Glutamatergic neuron (in vitro differentiated cells): ENCODE measurements around the gene LYPLA2. TPM values are rescaled to one million over a fixed set of nuclear protein-coding genes. Genes with fewer than 3 reads are reported as not detected.

Experiments
- DNase-seq: peaks from one replicate; pipeline ENCODE4 v3.0.0; 2022
- H3K27ac Mint-ChIP-seq: one replicate; pipeline ENCODE4 v1.8.0; 2020; ENCODE audit warnings: mild to moderate bottlenecking, mixed read lengths, inconsistent platforms; ENCODE audit not compliant: unreplicated experiment
- H3K27me3 Mint-ChIP-seq: one replicate; pipeline ENCODE4 v1.8.0; 2020; ENCODE audit warnings: mild to moderate bottlenecking, moderate library complexity, mixed read lengths, inconsistent platforms; ENCODE audit not compliant: unreplicated experiment
- H3K36me3 Mint-ChIP-seq: one replicate; pipeline ENCODE4 v1.8.0; 2020; ENCODE audit warnings: mild to moderate bottlenecking, mixed read lengths, inconsistent platforms; ENCODE audit not compliant: unreplicated experiment
- H3K4me1 Mint-ChIP-seq: one replicate; pipeline ENCODE4 v1.8.0; 2020; ENCODE audit warnings: mild to moderate bottlenecking, low read depth, mixed read lengths, inconsistent platforms; ENCODE audit not compliant: unreplicated experiment
- H3K4me3 Mint-ChIP-seq: one replicate; pipeline ENCODE4 v1.8.0; 2020; ENCODE audit warnings: mild to moderate bottlenecking, mixed read lengths, inconsistent platforms; ENCODE audit not compliant: unreplicated experiment
- H3K9me3 Mint-ChIP-seq: one replicate; pipeline ENCODE4 v1.8.0; 2020; ENCODE audit warnings: mild to moderate bottlenecking, moderate library complexity, mixed read lengths, inconsistent platforms; ENCODE audit not compliant: unreplicated experiment
- total RNA-seq: library from RNA; stranded (reverse); fragmentation: NEBNext Ultra II Directional; extraction: Animal tissue kit (Norgen Biotek cat#: 25700); gene quantifications from one replicate; pipeline ENCODE4 v1.2.1, GENCODE V29; 2021; ENCODE audit not compliant: unreplicated experiment
- TF ChIP-seq, protein P1 (sequence below): fragments of 200-600 bp; sonication (generic); IDR thresholded peaks from one replicate; pipeline ENCODE4 v1.5.0; 2021; ENCODE audit not compliant: partially characterized antibody, unreplicated experiment

Gene LYPLA2
- total RNA-seq, 1 donor from 2014 or later, result 191 TPM

DNA sequence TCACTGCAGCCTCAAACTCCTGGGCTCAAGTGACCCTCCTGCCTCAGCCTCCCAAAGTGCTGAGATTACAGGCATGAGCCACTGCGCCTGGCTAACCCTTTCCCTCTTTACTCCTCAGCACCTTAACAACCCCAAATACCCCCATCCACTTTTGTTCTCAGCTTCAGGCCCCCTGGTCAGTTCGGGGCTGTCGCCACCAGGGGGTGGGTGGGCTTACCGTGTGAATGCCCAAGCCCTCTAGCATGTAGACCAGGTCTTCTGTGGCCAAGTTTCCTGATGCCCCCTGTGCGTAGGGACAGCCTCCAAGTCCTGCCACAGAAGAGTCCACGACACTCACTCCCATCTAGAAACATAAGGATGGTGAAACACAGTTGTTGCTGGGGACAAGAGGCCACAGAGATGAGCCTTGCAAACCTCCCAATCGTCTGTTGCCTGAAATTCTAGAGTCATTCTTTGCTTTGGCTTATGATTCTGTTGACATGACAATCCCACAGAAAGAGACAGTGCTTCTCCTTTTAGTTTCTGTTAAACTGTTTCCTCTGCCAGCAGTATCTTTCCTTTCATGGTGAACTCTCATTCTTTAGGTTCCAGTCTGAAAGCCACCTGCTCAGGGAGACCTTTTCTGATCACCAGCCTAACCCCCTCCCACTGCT lies 13.4 kb downstream of the LYPLA2 start:
- no peak overlapping the region for H3K27ac Mint-ChIP-seq
- TF ChIP-seq, protein P1, sequence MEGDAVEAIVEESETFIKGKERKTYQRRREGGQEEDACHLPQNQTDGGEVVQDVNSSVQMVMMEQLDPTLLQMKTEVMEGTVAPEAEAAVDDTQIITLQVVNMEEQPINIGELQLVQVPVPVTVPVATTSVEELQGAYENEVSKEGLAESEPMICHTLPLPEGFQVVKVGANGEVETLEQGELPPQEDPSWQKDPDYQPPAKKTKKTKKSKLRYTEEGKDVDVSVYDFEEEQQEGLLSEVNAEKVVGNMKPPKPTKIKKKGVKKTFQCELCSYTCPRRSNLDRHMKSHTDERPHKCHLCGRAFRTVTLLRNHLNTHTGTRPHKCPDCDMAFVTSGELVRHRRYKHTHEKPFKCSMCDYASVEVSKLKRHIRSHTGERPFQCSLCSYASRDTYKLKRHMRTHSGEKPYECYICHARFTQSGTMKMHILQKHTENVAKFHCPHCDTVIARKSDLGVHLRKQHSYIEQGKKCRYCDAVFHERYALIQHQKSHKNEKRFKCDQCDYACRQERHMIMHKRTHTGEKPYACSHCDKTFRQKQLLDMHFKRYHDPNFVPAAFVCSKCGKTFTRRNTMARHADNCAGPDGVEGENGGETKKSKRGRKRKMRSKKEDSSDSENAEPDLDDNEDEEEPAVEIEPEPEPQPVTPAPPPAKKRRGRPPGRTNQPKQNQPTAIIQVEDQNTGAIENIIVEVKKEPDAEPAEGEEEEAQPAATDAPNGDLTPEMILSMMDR, result peak; percentile 54
- peak; percentile 58 for DNase-seq
- H3K4me1 Mint-ChIP-seq, result peaks cover 2% of the 10 kb centered on the region
- H3K9me3 Mint-ChIP-seq, result peaks cover 5% of the 10 kb centered on the region
- no peak overlapping the region for H3K4me3 Mint-ChIP-seq
- no peaks in the 10 kb centered on the region for H3K36me3 Mint-ChIP-seq
- peaks cover 2% of the 10 kb centered on the region for H3K27me3 Mint-ChIP-seq

DNA sequence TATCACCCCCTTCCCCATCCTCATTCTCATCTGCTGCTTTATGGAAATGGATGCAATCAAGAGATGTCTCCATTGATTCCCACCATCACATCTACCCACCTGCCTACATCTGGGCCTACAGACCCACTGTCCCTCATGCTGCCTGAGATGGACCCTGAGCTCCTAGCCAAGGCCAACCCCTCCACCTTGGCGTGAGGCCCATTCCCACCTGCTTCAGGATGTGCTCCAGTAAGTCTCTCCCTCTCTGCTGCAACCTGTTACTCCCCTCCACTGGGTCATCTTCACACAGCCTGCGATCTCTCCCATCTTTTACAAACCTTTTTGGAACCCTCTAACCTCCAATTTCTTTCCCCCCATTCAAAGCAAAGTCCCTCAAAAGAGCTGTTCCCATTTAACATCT lies 14.1 kb downstream of the LYPLA2 start:
- Mint-ChIP-seq H3K4me3 (no peak overlapping the region), H3K27ac (no peak overlapping the region), H3K27me3 (peaks cover 2% of the 10 kb centered on the region)

DNA sequence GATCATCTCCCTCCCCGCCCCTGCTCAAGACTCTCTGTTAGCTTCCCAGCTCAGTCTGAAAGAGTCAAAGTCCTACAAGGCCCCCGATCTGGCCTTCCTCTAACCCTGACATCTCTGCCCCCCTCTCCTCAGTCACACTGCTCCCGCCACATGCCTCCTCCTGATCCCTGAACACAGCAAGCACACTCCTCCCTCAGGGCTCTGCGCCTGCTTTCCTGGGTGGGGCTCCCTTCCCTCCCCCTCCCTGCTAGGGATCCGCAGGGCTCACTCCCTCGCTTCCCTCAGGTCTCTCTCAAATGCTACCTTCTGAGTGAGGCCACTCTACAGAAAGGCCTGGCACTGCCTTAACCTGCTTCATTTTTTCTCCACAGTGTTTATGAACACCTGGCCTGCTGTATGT lies 15.3 kb downstream of the LYPLA2 start:
- Mint-ChIP-seq H3K27me3 (peaks cover 2% of the 10 kb centered on the region), H3K4me3 (no peak overlapping the region), H3K36me3 (no peaks in the 10 kb centered on the region), H3K4me1 (peaks cover under 1% of the 10 kb centered on the region), H3K27ac (no peak overlapping the region), H3K9me3 (peaks cover under 1% of the 10 kb centered on the region)
- TF ChIP-seq, protein P1, result no peak
- no peak for DNase-seq

More for the DNA sequence above, 14.1 kb downstream of the LYPLA2 start:
- H3K4me1 Mint-ChIP-seq, result peaks cover 2% of the 10 kb centered on the region
- peaks cover 3% of the 10 kb centered on the region for H3K9me3 Mint-ChIP-seq
- TF ChIP-seq, protein P1, result no peak
- no peak for DNase-seq
- H3K36me3 Mint-ChIP-seq, result no peaks in the 10 kb centered on the region

DNA sequence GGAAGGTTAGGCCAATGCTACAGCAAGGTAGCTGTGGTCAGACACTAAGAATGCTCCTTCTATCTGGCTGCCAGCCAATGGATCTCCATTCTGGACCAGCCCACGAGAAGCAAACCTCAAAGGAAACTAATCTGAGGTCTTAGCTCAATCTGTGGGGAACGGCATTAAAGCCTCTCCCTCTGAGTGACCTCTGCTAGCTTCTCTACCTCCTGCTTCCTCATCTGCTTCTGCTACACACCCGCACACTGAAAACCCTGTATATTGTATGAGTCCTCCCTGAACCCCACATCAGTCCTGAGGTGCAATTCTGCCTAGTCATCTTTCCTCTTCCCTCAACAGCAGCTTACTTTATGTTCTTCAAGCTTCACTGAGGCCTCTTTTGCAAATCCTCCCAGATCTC lies 16.5 kb downstream of the LYPLA2 start:
- no peak for DNase-seq
- Mint-ChIP-seq H3K36me3 (no peaks in the 10 kb centered on the region), H3K4me1 (no peaks in the 10 kb centered on the region), H3K9me3 (no peaks in the 10 kb centered on the region), H3K27ac (no peak overlapping the region), H3K4me3 (no peak overlapping the region), H3K27me3 (no peaks in the 10 kb centered on the region)
- TF ChIP-seq, protein P1, result no peak

DNA sequence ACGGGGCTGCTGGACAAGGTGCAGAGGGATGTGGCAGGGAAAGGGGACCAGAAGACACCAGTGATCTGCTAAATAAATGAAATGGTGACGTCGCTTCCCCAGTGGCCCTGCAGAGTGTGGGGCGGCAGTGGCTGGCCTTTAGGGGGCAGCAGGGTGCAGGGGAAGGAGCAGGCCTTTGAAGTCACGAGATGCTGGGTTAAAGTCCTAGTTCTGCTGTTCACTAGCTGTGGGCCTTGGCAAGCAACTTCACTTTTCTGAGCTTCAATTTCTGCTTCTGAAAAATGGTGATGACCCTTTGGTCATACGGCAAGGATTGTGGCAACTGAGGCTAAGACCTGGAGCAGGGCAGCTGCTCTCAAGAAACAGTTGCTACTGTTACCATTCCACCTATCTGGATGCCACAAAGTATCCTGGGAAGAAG lies 18.8 kb downstream of the LYPLA2 start:
- DNase-seq, result peak; percentile 82
- TF ChIP-seq, protein P1, result peak; percentile 49
- no peaks in the 10 kb centered on the region for H3K36me3 Mint-ChIP-seq
- no peaks in the 10 kb centered on the region for H3K4me1 Mint-ChIP-seq
- no peaks in the 10 kb centered on the region for H3K27me3 Mint-ChIP-seq
- no peak overlapping the region for H3K27ac Mint-ChIP-seq
- H3K4me3 Mint-ChIP-seq, result no peak overlapping the region
- no peaks in the 10 kb centered on the region for H3K9me3 Mint-ChIP-seq
